ENCODE data around the gene EFS.

The EFS gene

DNA sequence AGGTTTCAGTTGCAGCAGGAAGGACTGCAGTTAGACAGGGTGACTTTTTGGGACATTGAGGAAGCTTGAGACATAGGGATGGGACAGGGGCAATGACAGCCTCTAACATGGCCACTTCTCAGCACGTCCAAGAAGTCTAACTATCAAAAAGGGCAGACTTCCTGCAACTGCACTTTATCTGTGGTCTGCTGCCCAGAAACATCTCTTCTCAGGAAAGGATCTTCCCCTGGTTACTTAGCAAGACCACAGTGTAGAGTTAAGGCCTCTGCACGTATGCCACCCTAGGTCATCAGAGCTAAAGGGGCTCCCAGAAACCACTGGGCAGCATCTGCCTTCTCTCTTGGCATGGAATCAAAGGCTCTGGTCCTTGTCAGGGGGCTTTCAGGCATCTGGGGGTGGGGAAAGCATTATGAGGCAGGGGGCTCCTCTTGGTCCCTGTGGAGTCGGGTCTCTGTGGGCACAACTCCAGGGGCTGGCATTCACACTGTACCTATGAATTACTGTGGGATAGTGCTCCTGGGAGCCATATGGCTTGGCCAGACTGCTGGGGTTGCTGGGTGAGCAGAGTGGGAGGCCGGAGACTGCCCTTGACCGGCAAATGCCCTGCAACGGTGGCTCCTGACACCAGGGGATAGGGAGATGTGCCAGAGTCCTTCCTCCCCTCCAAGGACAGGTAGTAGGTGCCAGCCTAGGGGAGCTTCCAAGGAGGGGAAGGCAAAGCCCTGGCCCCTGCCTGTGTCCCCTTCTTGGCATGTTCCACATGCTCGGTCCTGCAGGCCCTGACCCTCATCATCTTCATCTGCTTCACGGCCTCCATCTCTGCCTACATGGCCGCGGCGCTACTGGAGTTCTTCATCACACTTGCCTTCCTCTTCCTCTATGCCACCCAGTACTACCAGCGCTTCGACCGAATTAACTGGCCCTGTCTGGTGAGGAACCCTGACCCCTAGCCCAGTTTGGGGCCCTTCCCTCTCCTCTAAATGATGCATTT, 12.9 kb upstream of the EFS start:
- DNase-seq: no peak

DNA sequence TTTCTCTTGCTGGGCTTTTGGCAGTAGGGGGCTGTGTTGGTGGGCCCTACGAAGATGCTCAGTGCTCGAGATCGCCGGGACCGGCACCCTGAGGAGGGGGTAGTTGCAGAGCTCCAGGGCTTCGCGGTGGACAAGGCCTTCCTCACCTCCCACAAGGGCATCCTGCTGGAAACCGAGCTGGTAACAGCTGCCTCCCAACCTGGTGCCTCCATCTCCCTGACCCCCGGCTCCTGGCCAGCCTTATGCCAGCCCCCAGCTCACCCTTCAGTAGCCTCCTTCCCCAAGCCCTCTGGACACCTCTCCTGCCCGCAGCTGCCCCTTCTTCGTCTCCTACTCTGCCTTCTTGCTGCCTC, 12.2 kb upstream of the EFS start:
- DNase-seq: no peak

DNA sequence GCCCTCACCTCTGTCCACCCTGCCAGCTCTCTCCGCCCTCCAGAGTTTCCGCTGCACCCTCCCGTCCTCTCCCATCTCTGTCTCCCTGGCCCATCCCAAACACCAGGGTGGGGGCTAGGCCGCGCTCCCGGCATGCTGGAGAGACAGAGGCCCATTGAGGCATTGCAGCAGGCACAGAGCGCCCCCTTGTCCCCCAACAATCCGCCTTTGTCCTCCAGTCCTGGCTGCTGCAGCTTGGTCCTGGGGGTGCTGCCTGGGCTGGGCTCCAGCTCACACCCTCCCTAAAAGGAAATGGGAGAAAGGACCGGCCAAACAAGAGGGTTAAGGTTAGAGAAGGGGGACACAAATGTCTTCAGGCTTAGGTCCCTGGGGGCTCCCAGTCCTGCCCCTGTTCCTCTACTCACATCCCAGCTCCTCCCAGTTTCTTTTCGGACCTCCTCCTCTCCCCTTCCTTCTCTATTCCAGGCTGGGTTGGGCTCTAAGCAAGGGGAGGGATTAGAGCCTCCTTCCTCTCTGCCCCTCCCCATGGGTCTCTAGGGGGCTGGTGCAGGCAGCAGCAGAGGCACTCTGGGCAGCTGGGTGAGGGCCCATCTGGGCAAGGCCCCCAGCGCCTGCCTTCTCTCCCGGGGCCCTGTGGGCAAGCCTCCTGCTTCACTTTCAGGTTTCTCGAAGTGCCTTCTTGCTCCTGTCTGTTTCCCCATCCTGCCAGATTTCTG, 11.7 kb upstream of the EFS start, which contains the start of gene CMTM5:
Gene CMTM5 (plus strand): TSS at position 565 of the 716 bp plus-strand sequence. CDS start 206 bp downstream, outside the sequence.
- DNase-seq: no peak

DNA sequence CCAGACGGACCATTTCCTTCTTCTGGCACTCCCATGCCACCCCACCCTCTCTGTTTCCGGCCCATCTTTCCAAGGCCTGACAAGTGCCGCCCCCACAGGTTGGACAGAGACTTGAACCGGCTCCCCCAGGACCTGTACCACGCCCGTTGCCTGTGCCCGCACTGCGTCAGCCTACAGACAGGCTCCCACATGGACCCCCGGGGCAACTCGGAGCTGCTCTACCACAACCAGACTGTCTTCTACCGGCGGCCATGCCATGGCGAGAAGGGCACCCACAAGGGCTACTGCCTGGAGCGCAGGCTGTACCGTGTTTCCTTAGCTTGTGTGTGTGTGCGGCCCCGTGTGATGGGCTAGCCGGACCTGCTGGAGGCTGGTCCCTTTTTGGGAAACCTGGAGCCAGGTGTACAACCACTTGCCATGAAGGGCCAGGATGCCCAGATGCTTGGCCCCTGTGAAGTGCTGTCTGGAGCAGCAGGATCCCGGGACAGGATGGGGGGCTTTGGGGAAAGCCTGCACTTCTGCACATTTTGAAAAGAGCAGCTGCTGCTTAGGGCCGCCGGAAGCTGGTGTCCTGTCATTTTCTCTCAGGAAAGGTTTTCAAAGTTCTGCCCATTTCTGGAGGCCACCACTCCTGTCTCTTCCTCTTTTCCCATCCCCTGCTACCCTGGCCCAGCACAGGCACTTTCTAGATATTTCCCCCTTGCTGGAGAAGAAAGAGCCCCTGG, 10.7 kb upstream of the EFS start:
- DNase-seq: no peak

DNA sequence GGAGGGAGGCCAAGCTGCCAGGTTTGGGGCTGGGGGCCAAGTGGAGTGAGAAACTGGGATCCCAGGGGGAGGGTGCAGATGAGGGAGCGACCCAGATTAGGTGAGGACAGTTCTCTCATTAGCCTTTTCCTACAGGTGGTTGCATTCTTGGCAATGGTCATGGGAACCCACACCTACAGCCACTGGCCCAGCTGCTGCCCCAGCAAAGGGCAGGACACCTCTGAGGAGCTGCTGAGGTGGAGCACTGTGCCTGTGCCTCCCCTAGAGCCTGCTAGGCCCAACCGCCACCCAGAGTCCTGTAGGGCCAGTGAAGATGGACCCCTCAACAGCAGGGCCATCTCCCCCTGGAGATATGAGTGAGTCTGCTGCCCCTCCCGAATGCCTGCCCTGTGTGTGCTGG, 8.1 kb upstream of the EFS start:
- DNase-seq: no peak

- DNase-seq: no peak
Measured at GRCh38 chr14:23372509-23372908, 7.5 kb upstream of the EFS start, which contains the start of gene IL25. Gene IL25 (plus strand): TSS chr14:23372809.

DNA sequence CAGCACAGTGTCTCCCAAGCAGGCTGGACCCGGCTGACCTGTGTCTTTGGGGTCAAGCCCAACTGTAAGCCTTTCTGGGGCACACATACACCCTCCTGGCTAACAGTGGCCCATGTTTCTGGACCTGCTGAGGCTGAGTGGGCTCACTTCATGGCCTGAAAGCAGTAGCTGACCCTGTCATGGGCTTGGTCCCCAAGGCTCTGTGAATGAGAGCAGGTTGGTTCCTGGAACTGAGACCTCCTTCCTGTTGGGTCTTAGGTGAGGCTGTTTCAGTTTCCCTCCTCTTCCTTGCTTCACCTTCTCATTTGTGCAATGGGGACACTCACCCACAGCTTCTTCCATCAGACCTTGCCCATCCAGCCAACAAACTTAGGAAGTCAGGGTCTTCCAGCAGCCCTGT, 6.9 kb upstream of the EFS start:
- DNase-seq: no peak

DNA sequence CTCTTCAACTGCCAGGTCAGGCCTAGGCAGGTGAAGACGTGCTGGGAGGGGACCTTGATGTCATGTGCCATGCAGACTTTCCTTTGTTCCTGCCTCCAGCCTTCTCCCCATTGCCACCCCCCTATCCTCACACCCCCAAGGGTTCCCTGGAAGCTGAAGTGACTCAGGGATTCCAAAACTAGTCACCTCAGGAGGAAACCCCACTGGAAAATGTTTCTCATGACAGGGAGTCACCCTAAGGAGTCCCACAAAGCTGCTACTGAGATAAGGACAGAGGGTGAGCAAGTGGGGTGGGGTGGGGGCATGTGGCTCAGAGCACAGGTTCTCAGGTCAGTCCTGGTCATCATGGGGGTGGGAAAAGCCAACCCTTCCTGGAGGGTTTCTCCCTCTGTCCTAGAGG, 5.2 kb upstream of the EFS start:
- no peak for DNase-seq

GRCh38 chr14:23366426-23366921, 1.5 kb upstream of the EFS start:
- DNase-seq: no peak

- DNase-seq: no peak
Measured at GRCh38 chr14:23365732-23366425, 907 bp upstream of the EFS start.

- DNase-seq: no peak
Measured at GRCh38 chr14:23364164-23365035, 572 bp downstream of the EFS start.

DNA sequence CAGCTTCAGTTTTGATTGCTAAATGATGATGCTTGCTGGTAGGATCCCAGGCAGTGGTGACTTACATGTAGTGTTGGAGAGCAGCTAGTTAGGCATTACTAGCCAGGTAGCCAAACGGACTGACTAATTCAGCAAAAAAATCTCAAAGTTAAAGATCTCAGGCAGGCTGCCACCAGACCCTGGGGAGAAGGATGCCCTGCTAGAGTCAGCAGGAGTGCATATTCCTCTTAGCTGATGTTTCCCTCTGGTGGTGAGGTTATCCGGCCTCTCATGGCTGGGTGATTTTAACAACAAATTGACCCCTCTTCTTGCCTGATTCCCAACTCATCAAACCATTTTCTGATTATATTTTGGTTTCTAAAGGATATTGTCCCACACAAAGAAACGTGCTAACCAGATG, 2.8 kb downstream of the EFS start:
- DNase-seq: no peak

GRCh38 chr14:23361763-23362162, 3.2 kb downstream of the EFS start:
- no peak for DNase-seq

- no peak for DNase-seq
Measured at GRCh38 chr14:23361320-23361719, 3.7 kb downstream of the EFS start.

DNA sequence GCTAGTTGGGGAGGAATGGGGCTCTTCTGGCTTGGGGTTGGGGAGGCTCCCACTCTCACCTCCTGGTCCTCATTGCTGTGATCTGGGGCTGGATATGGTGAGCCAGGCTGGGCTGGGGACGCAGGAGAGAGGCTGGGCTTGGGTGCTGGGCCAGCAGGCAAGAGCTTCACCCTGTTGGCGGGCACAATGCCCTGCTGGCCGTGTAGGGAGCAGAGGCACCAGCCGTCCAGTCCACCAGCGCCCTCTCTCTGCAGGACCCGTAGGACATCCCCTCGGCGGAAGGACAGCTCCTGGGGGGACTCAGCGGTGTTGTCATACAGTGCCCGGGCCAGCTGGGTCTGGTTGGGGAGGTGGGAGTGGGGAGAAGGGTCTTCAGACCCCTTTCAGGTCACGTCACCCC, 4.5 kb downstream of the EFS start:
- no peak for DNase-seq

DNA sequence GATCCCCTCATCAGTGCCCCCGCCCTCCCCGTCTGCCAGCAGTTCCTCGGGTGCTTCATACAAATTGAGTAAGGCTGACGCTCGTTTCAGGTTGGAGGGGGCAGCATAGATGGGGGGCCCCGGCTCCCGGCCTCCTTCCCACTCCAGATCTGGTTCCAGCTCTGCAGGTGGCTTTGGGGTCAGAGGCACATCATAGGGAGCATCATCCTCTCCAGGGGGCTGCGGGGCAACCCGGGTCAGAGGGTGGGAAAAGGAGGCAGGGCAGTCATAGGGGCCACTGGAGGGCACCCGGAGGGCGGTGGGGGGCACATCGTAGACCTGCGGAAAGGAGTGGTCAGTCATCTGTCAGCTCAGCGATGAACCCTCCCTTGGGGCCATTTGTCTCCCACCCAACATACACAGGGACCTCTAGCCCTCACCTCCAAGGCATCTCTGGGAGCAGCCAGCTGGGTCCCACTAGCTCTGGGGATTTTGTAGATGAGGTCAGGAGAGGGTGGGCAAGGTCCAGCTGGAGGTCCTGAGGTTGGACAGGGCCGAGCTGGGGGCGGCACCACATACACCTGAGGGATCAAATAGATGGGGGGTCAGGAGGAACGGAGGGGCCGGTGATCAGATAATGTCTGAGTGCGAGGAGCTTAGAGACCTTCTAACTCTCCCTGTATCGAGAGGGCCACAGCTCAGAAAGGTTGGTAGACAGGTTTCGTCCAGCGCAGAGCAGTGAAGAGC, 5.1 kb downstream of the EFS start:
- no peak for DNase-seq

- DNase-seq: no peak
Measured at GRCh38 chr14:23359167-23359626, 5.8 kb downstream of the EFS start.

- no peak for DNase-seq
Measured at GRCh38 chr14:23358553-23359166, 6.3 kb downstream of the EFS start.

GRCh38 chr14:23358042-23358441, 6.9 kb downstream of the EFS start:
- no peak for DNase-seq

- DNase-seq: no peak
Measured at GRCh38 chr14:23357261-23357660, 7.7 kb downstream of the EFS start.
